ENCODE data around the gene NDFIP1.

DNA sequence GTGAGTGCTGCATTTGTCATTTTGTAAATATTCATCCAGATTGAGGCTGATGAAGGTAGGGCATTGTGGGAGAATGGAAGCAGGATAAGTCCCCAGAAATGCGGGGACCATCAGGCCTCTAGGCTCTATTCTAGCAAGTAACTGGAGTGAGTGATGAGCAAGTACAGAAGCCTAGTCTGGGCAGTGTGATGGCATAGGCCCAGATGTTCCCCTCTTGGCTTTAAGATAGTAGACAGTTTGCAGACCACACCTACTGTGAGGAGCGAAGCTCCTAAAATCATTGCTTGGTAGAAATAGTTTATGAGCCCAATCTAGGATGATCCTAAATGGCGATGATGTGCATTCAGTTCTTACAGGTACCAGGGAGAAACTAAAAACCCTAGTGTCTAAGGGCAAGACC is 24.3 kb downstream of the NDFIP1 start:
- TF ChIP-seq EZH2 (IDR thresholded peaks at IDR 0.05; ENCODE audit: low read depth): no peak
- TF ChIP-seq, protein P1, sequence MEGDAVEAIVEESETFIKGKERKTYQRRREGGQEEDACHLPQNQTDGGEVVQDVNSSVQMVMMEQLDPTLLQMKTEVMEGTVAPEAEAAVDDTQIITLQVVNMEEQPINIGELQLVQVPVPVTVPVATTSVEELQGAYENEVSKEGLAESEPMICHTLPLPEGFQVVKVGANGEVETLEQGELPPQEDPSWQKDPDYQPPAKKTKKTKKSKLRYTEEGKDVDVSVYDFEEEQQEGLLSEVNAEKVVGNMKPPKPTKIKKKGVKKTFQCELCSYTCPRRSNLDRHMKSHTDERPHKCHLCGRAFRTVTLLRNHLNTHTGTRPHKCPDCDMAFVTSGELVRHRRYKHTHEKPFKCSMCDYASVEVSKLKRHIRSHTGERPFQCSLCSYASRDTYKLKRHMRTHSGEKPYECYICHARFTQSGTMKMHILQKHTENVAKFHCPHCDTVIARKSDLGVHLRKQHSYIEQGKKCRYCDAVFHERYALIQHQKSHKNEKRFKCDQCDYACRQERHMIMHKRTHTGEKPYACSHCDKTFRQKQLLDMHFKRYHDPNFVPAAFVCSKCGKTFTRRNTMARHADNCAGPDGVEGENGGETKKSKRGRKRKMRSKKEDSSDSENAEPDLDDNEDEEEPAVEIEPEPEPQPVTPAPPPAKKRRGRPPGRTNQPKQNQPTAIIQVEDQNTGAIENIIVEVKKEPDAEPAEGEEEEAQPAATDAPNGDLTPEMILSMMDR (conservative IDR thresholded peaks at IDR 0.05): no peak
